Activated T-cell treated with anti-CD3 and anti-CD28 coated beads, Interleukin-2, amount 50 U/mL, for 4 hours (primary cell): ENCODE measurements around the gene MAP3K12. TPM values are rescaled to one million over a fixed set of nuclear protein-coding genes. Genes with fewer than 3 reads are reported as not detected.
"Not testable (repeated sequence)": the region's sequence is repeated elsewhere in the genome, so short reads cannot be mapped to it uniquely, and the experiment has no call there.

ENCODE experiments used
- ATAC-seq, 2 donors: fragments of 200-7000 bp; cut with Tn5 transposase; one replicate each; pipeline ENCODE4 v1.10.0; 2021
- DNase-seq: peaks from one replicate; pipeline ENCODE4 v3.0.0-alpha.2; 2020
- H3K27me3 Mint-ChIP-seq: one replicate; pipeline ENCODE4 v1.8.0; 2021; ENCODE audit warnings: low read depth, mixed read lengths
- H3K36me3 Mint-ChIP-seq: one replicate; pipeline ENCODE4 v1.8.0; 2022; ENCODE audit warnings: mixed read lengths; ENCODE audit not compliant: insufficient read depth
- H3K4me1 Mint-ChIP-seq: one replicate; pipeline ENCODE4 v1.8.0; 2021; ENCODE audit warnings: low read depth, mixed read lengths
- H3K4me3 Mint-ChIP-seq: one replicate; pipeline ENCODE4 v1.8.0; 2021; ENCODE audit warnings: mild to moderate bottlenecking, moderate library complexity, mixed read lengths
- H3K9me3 Mint-ChIP-seq: one replicate; pipeline ENCODE4 v1.8.0; 2021; ENCODE audit warnings: mixed read lengths
- total RNA-seq, 3 donors: library from RNA; stranded (reverse); gene quantifications; one replicate each; pipeline ENCODE4 v1.2.1, GENCODE V29; 2021

The MAP3K12 gene
- total RNA-seq, 3 donors from 2014 or later, result 6.5 to 8.4 (median 7.7) TPM

DNA sequence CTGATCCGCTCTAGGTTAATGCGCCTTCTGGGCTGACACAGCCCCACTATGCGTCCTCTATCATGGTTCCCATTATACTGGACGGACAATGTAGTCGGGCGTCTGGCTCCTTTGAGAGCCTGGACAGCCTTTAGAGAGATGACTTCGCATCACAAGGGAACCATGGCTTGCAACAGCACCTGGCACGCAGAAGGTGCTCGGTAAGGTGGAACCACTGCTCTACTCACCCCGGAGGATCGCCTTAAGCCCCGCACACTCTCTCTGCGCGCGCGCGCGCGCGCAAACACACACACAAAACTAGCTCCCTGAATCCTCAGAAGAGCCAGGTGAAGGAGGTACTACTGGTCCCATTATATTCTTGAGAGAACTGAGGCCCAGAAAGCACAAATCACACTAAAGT, 7.1 kb downstream of the MAP3K12 start:
- no peaks in the 10 kb centered on the region for H3K9me3 Mint-ChIP-seq
- H3K4me1 Mint-ChIP-seq, result peaks cover 25% of the 10 kb centered on the region
- no peaks in the 10 kb centered on the region for H3K27me3 Mint-ChIP-seq
- peaks cover 3% of the 10 kb centered on the region for H3K36me3 Mint-ChIP-seq
- ATAC-seq, result no peak
- peak overlapping the region; percentile 88 for H3K4me3 Mint-ChIP-seq
- no peak for DNase-seq

DNA sequence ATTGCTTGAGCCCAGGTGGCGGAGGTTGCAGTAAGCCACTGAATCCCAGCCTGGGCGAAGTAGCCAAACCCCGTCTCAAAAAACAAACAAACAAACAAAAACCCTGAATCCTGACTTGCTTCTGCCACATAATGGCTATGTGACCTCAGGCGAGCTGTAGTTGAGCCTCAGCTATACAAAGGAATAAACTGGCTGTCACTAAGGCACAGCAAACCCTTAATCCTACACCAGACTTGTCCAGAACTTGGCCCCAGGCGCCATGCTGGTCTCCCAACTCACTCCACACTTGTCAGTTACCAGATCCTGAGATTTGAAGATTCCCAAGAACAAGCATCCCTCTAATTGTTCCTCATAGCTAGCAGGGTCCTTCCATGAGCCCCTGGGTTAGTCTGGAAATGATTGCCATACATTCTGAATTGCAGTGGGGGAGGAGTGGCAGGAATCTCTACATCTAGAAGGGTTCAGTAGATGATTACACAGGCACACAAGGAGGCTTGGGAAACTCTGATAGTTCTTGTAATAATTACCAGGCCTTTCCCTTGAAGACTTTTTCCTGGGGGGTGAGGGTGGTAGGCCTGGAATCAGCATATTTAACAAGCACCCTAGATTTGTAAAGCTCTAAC, 9.9 kb downstream of the MAP3K12 start:
- H3K27me3 Mint-ChIP-seq, result no peaks in the 10 kb centered on the region
- DNase-seq (no peak), ATAC-seq (no peak)
- H3K36me3 Mint-ChIP-seq, result peaks cover 10% of the 10 kb centered on the region
- H3K9me3 Mint-ChIP-seq, result no peaks in the 10 kb centered on the region
- no peak overlapping the region for H3K4me3 Mint-ChIP-seq
- peaks cover 19% of the 10 kb centered on the region for H3K4me1 Mint-ChIP-seq

DNA sequence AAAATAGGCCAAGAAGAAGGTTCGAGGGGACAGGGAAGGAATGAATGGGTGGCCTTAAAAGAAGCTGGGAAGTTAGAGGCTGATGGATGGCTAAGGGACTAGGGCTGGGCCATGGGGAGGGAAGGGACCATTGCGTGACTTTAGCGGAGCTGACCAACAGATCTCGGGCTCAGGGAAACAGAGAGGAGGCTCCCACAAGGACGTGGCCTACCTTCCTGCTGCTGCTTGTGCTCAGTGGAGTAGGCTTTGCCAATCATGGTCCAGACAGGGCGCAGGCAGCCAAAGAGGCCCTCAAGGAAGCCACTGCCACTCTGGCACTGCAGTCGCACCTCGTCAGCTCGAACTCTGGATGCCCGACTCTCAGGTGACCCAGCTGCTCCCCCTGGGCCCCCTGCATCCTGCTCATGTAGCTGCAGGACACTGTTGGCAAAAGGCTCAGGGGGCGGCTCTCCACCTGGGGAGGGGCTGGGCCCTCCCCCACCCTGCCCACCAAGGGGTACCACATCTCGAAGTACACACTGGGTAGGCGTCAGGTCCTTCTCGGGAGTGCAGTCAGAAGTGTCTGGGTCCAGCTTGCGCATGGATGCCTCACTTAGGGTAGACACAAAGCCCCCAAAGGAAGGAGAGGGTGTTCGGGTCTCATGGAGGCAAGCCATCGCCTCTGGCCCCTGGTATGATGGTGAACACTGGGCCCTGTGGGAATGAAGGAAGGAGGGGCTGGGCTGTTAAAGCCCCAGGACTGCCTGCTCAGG, 12.3 kb downstream of the MAP3K12 start:
- ATAC-seq (no peak), DNase-seq (no peak)
- H3K4me3 Mint-ChIP-seq, result no peak overlapping the region
- no peaks in the 10 kb centered on the region for H3K27me3 Mint-ChIP-seq
- H3K9me3 Mint-ChIP-seq, result no peaks in the 10 kb centered on the region
- H3K36me3 Mint-ChIP-seq, result peaks cover 22% of the 10 kb centered on the region
- H3K4me1 Mint-ChIP-seq, result no peaks in the 10 kb centered on the region

- Mint-ChIP-seq H3K9me3 (no peaks in the 10 kb centered on the region), H3K27me3 (no peaks in the 10 kb centered on the region), H3K36me3 (peaks cover 25% of the 10 kb centered on the region), H3K4me1 (no peaks in the 10 kb centered on the region), H3K4me3 (no peak overlapping the region)
- ATAC-seq (no peak), DNase-seq (no peak)
Measured at GRCh38 chr12:53485955-53486735, 13.1 kb downstream of the MAP3K12 start.

- no peaks in the 10 kb centered on the region for H3K9me3 Mint-ChIP-seq
Measured at GRCh38 chr12:53484686-53485575, 14.3 kb downstream of the MAP3K12 start.

DNA sequence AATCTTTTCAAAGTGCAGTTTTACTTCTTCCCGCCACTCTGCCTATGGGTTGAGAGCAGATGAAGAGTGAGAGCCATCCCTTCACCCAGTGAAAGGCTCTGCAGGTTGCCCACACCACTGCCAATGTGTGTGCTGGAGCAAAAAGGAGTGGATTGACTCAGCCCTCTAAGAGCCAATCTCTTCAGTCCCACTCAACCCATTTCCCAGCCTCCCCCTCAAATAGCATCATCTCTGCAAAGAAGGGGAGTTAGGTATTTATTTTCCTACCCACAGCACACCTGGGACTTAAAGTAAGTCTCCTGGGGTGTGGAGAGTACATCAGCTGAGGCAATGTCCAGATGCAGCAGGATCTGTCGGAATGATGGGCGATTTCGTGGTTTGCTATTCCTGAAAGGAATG, 15.3 kb downstream of the MAP3K12 start:
- DNase-seq (no peak), ATAC-seq (peak; percentile 12 to 14)
- H3K9me3 Mint-ChIP-seq, result no peaks in the 10 kb centered on the region
- no peaks in the 10 kb centered on the region for H3K27me3 Mint-ChIP-seq
- no peaks in the 10 kb centered on the region for H3K4me1 Mint-ChIP-seq
- peak overlapping the region; percentile 14 for H3K4me3 Mint-ChIP-seq
- peaks cover 31% of the 10 kb centered on the region for H3K36me3 Mint-ChIP-seq

More at GRCh38 chr12:53484686-53485575, 14.3 kb downstream of the MAP3K12 start:
- Mint-ChIP-seq H3K4me1 (no peaks in the 10 kb centered on the region), H3K4me3 (no peak overlapping the region), H3K36me3 (peaks cover 28% of the 10 kb centered on the region), H3K27me3 (no peaks in the 10 kb centered on the region)
- ATAC-seq, result no peak
- DNase-seq, result no peak

DNA sequence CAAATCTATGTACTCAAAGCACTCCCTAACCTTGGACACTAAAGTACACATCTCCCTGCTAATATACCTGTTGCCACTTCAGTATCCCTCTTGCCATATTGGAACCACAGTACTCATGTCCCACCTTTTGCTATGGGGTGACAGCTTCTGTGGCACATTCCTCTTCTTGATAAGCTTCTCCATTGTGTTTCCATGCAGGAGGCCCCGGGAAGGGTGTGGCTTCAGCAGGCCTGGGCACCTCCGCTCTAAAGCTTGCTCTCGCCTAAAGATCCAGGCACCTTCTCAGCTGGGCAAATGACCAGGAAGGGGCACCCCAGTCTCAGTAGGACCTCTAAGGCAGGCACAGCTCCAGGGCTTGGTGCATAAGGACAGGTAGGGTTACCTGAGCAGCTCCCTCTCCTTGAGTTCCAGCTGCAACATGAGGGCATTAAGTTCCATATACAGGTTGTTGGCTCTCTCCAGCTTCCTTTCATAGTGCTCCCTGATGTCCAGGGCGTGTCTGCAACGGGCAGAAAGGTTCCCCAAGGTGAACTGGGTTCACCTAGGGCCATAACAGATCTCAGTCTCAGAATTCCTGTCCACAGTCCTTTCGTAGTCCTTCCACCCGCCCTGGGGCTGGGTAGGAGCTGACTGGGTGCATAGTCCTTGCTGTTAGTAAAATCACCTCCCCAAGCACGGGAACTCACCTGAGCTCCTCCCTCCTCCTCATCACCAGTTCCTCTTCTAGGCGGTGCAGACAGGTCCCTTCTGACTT, 15.9 kb downstream of the MAP3K12 start:
- peaks cover 31% of the 10 kb centered on the region for H3K36me3 Mint-ChIP-seq
- ATAC-seq (peak; percentile 8 to 9), DNase-seq (no peak)
- no peaks in the 10 kb centered on the region for H3K4me1 Mint-ChIP-seq
- H3K27me3 Mint-ChIP-seq, result no peaks in the 10 kb centered on the region
- H3K9me3 Mint-ChIP-seq, result no peaks in the 10 kb centered on the region
- peak overlapping the region; percentile 14 for H3K4me3 Mint-ChIP-seq

DNA sequence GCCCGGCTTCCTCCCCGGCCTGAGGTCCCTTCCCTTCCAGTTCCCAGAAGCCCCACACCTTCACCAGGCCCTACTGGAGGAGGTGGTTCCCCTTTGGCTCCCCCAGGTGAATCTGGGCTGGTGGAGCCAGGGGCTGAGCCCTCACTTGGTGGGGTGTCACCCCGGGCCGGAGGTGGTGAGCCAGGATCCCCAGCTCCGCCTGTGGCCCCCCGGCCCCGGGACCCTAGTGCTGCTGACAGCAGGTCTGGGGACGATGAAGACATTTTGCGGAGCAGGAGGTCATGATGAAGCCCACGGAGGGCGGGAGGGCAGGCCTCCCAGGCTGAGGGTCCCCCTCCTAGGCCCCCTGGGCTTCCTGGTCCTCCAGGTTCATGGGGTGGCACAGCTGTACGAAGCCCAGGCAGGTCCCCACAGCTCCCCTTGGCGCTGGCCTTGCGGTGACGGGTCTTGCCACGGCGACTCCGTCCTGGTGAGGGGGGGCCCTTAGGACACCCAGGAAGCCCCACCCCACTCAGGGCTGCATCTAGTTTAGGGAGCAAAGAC, 16.6 kb downstream of the MAP3K12 start:
- ATAC-seq, result peak in 1 of 2 donors; percentile 6
- H3K27me3 Mint-ChIP-seq, result no peaks in the 10 kb centered on the region

DNA sequence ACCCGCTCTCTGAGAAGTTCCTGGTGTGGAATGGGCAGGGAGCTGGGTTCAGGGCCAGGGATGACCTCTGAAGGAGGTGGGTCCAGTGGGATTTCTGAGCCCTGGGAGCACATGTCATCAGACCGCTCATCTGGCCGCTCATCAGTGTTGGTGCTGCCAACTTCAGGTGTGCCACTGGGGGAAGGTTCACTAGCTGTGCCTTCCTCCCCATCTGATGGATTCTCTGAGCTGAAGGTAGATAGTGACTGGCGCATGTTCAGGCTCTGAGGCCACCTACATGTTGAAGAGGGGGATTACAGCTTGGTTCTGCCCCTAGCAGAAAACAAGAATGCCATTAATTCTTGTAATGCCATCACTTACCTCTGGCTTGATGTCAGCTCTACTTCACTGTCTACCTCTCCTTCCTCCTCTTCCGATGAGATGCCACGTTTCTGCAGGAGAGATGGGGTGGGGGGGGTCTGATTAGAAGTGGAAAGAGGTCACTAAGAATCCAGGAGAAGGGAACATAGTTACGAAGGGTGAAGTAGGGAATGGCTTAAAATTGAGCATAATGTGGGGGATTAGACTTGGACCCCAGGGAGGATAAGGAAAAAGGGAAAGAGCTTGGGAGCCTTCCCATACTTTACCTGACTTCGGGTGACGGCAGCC, 17.2 kb downstream of the MAP3K12 start:
- ATAC-seq, result peak; percentile 21 to 29
- no peak for DNase-seq
- Mint-ChIP-seq H3K36me3 (peaks cover 30% of the 10 kb centered on the region), H3K9me3 (no peaks in the 10 kb centered on the region), H3K4me3 (no peak overlapping the region), H3K27me3 (no peaks in the 10 kb centered on the region), H3K4me1 (peaks cover 3% of the 10 kb centered on the region)

More for the DNA sequence above, 16.6 kb downstream of the MAP3K12 start:
- H3K4me1 Mint-ChIP-seq, result peaks cover 2% of the 10 kb centered on the region
- peaks cover 31% of the 10 kb centered on the region for H3K36me3 Mint-ChIP-seq
- H3K9me3 Mint-ChIP-seq, result no peaks in the 10 kb centered on the region
- no peak overlapping the region for H3K4me3 Mint-ChIP-seq
- DNase-seq, result no peak

- H3K27me3 Mint-ChIP-seq, H3K4me1 Mint-ChIP-seq, ATAC-seq, H3K9me3 Mint-ChIP-seq, DNase-seq, H3K4me3 Mint-ChIP-seq: not testable (repeated sequence)
- peaks cover 34% of the 10 kb centered on the region for H3K36me3 Mint-ChIP-seq
Measured at GRCh38 chr12:53481458-53481857, 17.8 kb downstream of the MAP3K12 start.

DNA sequence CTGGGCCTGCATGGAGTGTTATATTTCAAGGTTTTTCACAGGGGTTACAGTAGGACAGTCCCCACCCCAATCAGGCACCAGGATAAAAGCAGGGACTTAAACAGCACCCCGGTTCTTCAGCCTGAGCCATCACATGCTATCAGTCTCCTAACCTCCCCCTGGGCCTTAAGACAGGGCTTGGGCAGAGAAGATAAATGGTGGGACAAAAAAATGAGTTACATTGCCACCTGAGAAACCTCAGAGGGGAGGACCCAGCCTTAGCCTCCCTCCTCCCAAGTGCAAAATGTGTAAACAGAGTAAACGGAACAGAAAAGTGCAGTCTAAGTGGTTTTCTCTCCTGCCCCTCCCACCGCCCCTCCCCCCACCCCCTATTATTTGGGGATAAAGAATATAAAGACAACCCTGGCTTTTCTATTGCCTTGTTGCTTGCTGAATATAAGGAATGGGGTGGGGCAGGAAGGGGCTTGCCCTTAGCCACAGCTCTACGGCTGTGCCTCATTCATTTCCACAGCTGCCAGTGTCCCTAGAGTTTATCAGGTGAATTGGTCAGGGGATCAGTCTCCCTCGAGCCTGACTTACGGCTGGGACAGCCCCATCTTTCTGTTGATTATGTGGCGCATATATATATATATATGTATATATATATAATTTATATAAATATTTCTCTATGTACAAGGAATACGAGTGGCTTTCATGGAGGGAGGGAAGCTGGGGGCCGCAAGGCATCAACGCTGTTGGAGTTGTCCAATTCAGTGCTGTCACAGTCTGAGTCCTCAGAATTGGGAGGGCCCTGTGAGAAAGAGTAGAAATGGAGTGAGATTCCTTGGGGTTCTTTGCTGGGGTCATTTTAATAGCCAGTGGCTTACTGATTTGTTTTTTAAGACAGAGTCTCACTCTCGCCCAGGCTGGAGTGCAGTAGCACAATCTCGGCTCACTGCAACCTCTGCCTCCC, 18.5 kb downstream of the MAP3K12 start:
- H3K27me3 Mint-ChIP-seq, result no peaks in the 10 kb centered on the region
- H3K36me3 Mint-ChIP-seq, result peaks cover 31% of the 10 kb centered on the region
- H3K9me3 Mint-ChIP-seq, result no peaks in the 10 kb centered on the region
- DNase-seq (no peak), ATAC-seq (no peak)
- peaks cover 9% of the 10 kb centered on the region for H3K4me1 Mint-ChIP-seq
- H3K4me3 Mint-ChIP-seq, result no peak overlapping the region

DNA sequence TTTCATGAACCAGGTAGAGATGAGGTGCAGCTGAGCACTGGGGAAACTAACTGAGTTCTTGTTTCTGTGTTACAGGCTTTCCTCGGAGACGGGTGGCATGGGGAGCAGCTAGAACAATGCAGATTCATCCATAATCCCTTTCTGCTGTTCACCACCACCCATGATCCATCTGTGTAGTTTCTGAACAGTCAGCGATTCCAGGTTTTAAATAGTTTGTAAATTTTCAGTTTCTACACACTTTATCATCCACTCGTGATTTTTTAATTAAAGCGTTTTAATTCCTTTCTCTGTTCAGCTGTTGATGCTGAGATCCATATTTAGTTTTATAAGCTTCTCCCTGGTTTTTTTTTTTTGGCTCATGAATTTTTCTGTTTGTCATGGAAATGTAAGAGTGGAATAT, 19.9 kb downstream of the MAP3K12 start:
- no peaks in the 10 kb centered on the region for H3K27me3 Mint-ChIP-seq
- peaks cover 40% of the 10 kb centered on the region for H3K36me3 Mint-ChIP-seq
- no peak overlapping the region for H3K4me3 Mint-ChIP-seq
- DNase-seq (no peak), ATAC-seq (no peak)
- peaks cover 21% of the 10 kb centered on the region for H3K4me1 Mint-ChIP-seq
- H3K9me3 Mint-ChIP-seq, result no peaks in the 10 kb centered on the region
